HG02623 (cell line): ENCODE data around the gene JOSD2.

Source experiments
- ATAC-seq: cut with Tn5 transposase; IDR thresholded peaks from one replicate; pipeline ENCODE4 v1.9.1; 2021; ENCODE audit warnings: moderate library complexity; ENCODE audit not compliant: unreplicated experiment

The JOSD2 gene

DNA sequence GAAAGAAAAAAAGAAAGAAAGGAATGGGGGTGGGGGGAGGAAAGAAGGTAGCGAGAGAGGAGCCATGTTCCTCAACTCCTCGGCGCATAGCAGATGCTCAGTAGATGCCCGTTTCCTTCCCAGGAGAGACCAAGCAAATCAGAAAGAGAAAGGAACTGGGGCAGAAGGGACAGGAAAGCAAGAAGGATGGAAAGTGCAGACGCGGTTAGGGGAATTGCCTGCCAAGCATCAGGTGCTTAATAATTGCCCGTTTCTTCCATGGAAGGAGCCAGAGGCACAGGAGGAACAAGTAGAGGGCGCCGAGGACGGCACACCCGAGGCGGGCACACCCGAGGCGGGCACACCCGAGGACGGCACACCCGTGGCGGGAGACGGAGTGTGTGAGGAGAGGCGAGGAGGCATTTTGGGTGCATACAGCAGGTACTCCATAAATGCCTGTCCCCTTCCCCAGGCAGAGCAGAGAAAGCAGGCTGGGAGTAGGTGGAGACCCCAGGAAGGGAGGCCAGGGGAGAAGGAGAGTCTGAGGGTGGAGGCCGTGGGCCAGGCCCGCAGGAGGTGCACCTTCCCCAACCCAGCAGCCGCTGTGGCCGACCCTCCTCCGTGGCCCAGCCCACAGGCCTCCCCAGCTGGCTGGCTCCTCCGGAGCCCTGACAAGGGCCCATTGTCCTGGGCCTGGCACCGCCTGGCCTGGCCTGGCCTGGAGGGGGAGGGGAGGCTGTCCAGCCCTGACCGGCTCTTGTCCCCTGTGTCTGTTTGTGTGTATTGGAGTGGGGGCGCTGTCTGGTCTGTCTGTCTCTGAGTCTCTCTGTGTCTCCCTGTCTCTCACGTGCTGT is 14.6 kb downstream of the JOSD2 start:
- no peak for ATAC-seq

DNA sequence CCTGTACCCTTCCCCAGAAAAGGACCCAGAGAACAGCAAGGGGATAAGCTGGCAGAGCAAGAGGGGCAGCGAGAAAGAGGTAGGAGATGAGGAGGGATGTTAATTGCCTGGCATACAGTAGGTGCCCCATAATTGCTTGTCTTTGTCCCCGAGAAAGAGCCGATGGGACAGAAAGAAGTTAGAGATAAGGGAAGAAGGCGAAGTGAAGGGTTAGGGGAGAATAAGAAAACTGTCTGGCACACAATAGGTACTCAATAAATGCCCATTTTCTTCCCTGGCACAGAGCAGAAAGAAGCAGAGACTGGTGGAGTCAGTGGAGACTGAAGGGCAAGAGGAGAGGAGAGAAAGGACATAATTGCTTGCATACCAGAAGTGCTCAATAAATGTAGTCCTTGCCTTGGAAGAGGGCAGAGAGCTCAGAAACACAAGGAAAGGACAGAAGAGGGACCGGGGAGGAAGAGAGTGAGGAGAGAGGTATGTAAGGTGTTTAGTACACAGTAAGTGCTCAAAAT is 15.9 kb downstream of the JOSD2 start:
- no peak for ATAC-seq

GRCh38 chr19:50494186-50495019 is 16.6 kb downstream of the JOSD2 start:
- ATAC-seq: no peak

DNA sequence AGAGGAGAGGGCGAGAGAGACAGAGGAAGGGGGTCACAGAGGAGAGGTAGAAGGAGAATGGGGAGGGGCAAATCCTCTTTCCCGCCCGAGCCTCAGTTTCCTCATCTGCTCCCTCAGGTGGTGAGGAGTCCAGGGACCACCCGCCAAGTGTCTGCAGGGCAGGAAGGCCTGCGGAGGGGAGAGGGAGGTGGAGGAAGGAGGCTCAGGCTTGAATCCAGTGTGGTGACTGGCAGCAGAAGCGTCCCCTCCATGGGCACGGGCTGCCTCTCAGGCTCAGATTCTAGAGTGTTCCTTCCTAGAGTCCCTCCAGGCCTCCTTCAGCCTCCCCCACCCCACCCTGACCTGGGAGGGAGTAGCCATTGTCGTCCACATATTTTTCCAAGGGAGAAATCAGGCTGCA is 17.8 kb downstream of the JOSD2 start:
- ATAC-seq: no peak

DNA sequence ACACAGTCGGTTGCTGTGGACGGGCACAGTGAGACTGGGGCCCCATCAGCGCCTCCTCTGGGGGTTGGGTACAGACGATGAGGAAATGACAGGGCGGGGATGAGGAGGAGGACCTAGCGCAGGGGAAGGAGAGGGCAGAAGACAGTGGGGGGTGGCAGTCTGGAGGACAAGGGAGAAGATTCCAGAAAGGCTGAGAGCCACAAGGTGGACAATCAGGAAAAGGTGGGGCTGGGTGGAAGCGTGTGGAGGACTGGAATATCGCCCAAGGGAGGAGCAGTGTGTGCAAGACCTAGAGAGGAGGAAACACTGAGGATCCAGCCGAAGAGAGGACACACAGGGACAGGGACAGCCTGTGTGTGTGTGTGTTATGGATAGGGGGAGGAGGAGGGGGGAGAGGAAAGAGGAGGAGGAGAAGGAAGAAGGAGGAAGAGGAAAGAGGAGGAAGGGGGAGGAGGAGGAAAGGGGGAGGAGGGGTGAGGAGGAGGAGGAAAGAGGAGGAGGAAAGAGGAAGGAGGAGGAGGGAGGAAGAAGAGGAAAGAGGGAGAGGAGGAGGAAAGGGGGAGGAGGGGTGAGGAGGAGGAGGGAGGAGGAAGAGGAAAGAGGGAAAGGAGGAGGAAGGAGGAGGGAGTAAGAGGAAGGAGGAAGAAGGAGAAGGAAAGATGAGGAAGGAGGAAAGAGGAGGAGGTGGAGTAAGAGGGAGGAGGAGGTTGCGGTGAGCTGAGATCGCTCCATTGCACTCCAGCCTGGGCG is 18.5 kb downstream of the JOSD2 start:
- no peak for ATAC-seq

DNA sequence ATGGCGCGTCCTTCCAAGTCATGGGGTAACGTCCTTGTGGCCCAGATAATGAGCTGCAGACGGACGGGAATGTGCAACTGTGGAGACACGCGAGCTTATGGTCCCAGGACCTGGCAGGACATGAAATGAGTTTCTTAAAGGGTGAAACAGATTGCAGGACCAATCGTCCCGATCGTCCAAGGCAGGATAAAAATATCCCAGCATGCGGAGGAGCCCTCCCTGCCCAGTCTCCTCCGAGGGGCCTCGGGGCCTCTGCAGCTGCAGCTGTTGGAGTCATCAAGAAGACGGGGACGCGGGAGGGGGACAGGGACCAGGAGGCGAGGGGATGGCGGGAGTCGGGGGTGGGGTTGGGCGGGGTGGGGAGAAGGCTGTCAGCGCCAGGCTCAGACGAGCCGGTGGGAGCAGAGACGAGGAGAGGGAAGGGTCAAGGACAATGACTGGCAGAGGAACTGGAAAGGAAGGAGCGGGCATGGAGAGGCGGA is 20.0 kb downstream of the JOSD2 start:
- ATAC-seq: no peak

DNA sequence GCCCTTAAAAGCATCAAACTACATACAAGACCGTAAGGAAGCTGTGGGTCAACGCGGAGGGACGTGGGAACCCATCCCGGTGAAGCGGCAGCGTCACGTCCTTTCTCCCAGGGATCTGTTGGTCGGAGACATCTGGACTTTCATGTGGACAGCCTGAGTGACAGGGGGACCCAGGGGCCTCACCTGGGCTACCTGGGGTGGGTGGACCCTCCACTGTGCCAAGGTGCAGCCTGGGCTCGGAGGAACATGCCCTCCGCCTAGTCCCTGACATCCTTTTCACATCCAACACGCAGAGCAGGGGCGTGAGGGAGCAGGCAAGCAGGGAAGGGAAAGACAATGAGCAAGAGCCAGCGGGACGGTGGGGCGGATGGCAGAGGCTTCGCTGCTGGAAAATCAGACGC is 20.6 kb downstream of the JOSD2 start:
- ATAC-seq: no peak

DNA sequence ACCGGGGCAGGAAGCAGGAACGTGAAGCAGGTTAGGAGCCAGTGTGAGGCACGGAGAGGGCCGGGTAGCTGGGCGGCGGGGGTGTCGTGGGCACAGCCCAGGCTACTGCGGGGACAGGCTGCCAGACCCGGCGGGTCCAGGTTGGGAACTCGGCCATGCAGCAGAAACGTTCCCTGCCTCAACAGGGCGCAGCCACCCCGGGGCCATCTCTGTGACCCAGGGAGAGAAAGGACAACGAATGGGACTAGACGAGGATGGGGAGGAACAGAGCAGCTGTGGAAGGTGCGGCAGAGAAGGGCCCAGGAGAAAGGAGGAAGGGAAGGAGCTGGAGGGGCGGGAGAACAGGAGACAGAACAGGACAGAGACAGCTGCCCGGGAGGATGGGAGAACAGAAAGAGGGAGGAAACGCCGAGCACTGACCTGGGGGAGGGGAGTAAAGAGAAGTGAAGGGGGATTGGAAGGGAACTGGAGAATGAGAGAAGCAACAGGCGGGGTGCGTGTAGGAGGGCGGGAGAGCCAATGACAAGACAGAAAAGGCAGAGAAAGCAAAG is 21.5 kb downstream of the JOSD2 start:
- no peak for ATAC-seq

- ATAC-seq: no peak
These were observed 22.4 kb downstream of the JOSD2 start for GRCh38 chr19:50488389-50489194.

DNA sequence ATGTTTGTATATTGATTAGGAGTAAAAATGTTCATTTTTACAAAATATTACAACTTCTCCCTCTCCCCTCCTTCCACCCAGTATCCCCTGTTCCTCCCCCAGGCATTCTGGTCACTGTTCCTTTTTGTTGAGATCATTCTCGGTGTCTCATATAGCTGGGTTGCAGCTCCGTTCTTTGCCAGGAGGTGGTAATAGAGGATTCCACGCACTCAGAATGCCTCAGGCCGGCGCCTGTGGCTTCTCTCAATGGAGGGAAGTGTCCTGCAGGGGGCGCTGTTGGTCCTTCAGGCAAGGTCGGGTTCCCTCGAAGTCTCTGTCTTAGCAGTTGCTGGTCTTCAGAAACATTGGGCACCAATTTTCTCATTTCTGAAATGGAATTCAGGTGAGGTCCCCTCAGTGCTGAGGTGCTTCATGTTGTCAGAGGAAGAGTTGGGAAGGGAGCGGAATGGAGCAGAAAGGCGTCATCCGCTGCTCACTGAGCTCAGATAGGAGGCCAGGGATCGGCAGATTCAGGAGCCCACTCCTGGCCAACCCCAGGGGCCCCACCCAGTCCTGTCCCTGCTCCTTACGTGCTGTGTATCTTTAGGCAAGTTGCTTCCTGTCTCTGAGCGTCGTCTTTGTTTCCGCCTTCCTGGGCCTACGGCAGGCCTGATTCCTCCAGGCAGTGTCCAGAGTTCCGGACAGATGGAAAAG is 24.0 kb downstream of the JOSD2 start:
- no peak for ATAC-seq

GRCh38 chr19:50485284-50485955 is 25.6 kb downstream of the JOSD2 start:
- ATAC-seq: no peak

- ATAC-seq: no peak
These were observed 28.1 kb downstream of the JOSD2 start for GRCh38 chr19:50482916-50483315.

DNA sequence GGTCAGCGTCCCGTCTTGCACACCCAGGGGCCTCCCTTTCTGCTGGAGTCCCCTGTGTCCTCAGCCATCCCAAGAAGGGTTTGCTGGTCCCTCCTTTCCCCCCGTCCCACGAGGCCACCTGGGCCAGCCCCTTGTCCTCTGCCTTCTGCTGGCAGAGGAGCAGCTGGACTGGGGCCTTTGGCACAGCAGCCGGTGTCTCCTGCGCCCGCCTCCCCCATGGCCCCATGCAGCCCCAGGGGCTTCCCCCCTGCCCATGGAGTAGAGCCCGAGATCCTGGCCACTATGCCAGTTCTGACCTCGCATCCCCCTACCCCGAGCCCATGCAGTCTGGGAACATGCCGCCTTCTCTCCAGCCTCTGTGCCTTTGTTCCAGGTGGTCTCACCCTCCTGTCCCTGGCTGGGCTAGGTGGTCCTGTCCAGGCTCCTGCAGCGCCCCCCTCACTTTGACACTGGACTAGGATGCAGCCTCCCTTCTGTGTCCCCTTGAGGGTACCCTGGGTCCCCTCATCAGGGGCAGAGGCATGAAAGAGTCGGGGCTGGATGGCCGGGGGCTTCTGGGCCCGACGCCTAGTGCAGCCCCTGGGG is 28.6 kb downstream of the JOSD2 start:
- ATAC-seq: no peak

DNA sequence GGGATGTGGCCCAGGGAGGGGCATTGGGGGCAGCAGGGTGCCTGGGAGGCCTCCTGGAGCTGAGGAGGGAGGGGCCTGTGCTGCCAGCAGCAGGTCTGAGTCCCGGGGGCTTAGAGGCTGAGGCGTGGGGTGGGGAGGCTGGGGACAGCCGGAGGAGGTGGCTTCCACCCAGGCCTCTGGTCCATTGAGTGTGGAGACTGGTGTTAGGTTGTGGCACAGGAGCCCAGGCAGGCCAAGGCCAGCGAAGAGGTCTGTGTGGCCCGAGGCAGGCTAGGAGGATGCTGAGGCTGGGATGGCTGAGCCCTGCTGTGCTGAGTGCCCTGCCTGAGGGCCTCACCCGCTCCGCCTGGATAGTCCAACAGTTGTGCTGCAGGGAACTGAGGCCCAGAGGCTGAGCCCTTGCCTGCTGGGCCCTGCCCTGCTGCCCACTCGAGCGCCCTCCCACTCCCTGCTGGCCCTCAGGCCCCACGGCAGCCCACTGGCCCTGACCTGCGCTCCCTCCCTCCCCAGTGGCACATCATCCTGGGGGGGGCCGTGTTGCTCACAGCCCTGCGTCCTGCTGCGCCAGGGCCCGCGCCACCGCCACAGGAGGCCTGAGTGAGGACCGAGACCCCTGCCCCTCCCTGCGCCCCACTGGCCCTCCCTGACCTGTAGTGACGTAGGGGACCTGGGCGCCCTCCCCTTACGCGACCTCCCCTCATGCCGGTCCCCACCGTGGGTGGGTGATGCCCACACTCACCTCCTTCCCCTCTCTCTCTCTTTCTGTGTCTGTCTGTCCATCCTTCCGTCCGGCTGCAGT is 29.4 kb downstream of the JOSD2 start:
- no peak for ATAC-seq

DNA sequence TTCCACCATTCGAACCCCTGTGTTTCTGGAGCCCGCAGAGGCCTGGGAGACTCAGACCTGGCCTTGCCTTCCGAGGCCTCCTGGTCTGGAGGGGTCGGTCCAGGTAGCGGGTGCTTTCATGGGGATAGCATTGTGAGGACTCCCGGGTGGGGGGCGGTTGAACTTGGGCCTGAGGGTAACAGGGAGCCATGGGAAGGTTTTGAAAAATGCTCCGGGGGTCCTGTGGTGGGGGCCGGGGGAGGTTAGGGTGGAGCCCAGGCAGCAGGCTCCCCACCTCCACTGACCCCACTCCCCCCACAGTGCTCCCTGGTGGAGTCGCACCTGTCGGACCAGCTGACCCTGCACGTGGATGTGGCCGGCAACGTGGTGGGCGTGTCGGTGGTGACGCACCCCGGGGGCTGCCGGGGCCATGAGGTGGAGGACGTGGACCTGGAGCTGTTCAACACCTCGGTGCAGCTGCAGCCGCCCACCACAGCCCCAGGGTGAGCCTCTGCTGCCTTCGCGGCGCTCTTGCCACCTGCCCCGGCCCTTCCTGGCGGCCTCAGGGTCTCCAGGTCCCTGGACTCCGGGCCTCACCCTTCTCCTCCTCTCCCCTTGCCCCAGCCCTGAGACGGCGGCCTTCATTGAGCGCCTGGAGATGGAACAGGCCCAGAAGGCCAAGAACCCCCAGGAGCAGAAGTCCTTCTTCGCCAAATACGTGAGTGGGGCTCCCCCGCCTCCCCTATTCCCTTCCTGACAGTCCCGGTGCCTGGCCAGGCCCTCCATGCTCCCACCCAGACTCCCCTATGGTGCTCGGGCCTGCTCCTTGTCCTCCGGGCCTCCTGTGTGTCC is 30.5 kb downstream of the JOSD2 start:
- no peak for ATAC-seq

DNA sequence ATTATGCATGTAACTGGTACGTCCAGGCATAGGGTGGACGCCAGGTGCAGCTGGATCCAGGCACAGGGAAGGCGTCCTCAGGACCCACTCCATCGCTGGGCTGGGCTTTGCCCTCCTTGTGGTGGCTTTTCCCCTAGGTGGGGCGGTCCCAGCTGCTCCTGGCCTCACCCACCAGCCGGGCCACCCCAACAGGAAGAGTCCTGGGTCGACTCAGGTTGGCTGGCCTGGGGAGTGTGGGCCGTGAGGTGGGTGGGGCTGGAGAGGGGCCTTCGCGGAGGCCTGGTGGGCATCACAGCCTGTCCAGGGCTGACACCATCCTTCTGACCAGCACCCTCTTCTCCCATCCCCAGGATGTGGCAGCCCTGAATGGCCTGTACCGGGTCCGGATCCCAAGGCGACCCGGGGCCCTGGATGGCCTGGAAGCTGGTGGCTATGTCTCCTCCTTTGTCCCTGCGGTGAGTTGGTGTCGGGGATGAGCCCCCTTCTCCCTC is 31.2 kb downstream of the JOSD2 start:
- no peak for ATAC-seq
